HEK293T (cell line): Measurements from ENCODE around the gene ACTR2.

Experiments used
- CTCF ChIA-PET: fragments of 350-600 bp; formaldehyde crosslinking; extraction: SDS; loops from one replicate; lab custom pipeline; 2021; ENCODE audit warnings: antibody characterized with exemption, inconsistent platforms; lab: Yijun Ruan, JAX
- POLR2A ChIA-PET: fragments of 350-600 bp; formaldehyde crosslinking; extraction: SDS; loops from one replicate; lab custom pipeline; 2020; ENCODE audit warnings: antibody characterized with exemption, inconsistent platforms; lab: Yijun Ruan, JAX
- DNase-seq: peaks from one replicate; pipeline ENCODE4 v3.0.0; 2012; ENCODE audit warnings: mixed read lengths; ENCODE audit errors: extremely low spot score
- ARNT ChIP-seq: fragments of 450-650 bp; IDR thresholded peaks from 2 replicates; pipeline ENCODE4 v1.6.1; 2017; ENCODE audit warnings: mild to moderate bottlenecking
- BHLHE40 ChIP-seq: fragments of 450-650 bp; IDR thresholded peaks from 2 replicates; pipeline ENCODE4 v1.6.1; 2016; ENCODE audit warnings: mild to moderate bottlenecking, moderate library complexity, borderline replicate concordance
- CTBP1 ChIP-seq: fragments of 450-650 bp; IDR thresholded peaks from 2 replicates; pipeline ENCODE4 v1.6.1; 2016; ENCODE audit warnings: borderline replicate concordance
- ELF4 ChIP-seq: fragments of 450-650 bp; IDR thresholded peaks from 2 replicates; pipeline ENCODE4 v1.6.1; 2017; ENCODE audit warnings: antibody characterized with exemption
- FOXA1 ChIP-seq: fragments of 450-650 bp; IDR thresholded peaks from 2 replicates; pipeline ENCODE4 v1.6.1; 2016; ENCODE audit warnings: mild to moderate bottlenecking
- FOXK2 ChIP-seq: fragments of 450-650 bp; IDR thresholded peaks from 2 replicates; pipeline ENCODE4 v1.6.1; 2016; ENCODE audit warnings: mild to moderate bottlenecking
- FOXM1 ChIP-seq: fragments of 450-650 bp; IDR thresholded peaks from 2 replicates; pipeline ENCODE4 v1.6.1; 2017; ENCODE audit warnings: mild to moderate bottlenecking, borderline replicate concordance
- HDGF ChIP-seq: fragments of 450-650 bp; IDR thresholded peaks from 2 replicates; pipeline ENCODE4 v1.6.1; 2017; ENCODE audit warnings: antibody characterized with exemption, borderline replicate concordance
- L3MBTL2 ChIP-seq: fragments of 450-650 bp; conservative IDR thresholded peaks from 2 replicates; pipeline ENCODE4 v1.6.1; 2016; ENCODE audit warnings: mild to moderate bottlenecking
- LEF1 ChIP-seq: fragments of 450-650 bp; IDR thresholded peaks from 2 replicates; pipeline ENCODE4 v1.6.1; 2017; ENCODE audit warnings: mild to moderate bottlenecking, borderline replicate concordance
- NFRKB ChIP-seq: fragments of 450-650 bp; IDR thresholded peaks from 2 replicates; pipeline ENCODE4 v1.6.1; 2016; ENCODE audit warnings: mild to moderate bottlenecking, moderate library complexity
- PKNOX1 ChIP-seq: fragments of 450-650 bp; IDR thresholded peaks from 2 replicates; pipeline ENCODE4 v1.6.1; 2016
- SP1 ChIP-seq: fragments of 450-650 bp; IDR thresholded peaks from 2 replicates; pipeline ENCODE4 v1.6.1; 2017
- SUZ12 ChIP-seq: fragments of 450-650 bp; IDR thresholded peaks from 2 replicates; pipeline ENCODE4 v1.6.1; 2016; ENCODE audit warnings: mild to moderate bottlenecking
- TARDBP ChIP-seq: fragments of 450-650 bp; IDR thresholded peaks from 2 replicates; pipeline ENCODE4 v1.6.1; 2016
- ZNF384 ChIP-seq: fragments of 450-650 bp; IDR thresholded peaks from 2 replicates; pipeline ENCODE4 v1.6.1; 2016

Gene ACTR2

GRCh38 chr2:65193446-65193845 is 34.2 kb upstream of the ACTR2 start:
- no peak for TF ChIP-seq TARDBP
- no peak for TF ChIP-seq FOXK2
- no peak for TF ChIP-seq ARNT
- TF ChIP-seq ELF4, result no peak
- no peak for TF ChIP-seq SP1
- no peak for TF ChIP-seq ZNF384
- no peak for TF ChIP-seq HDGF
- no peak for TF ChIP-seq LEF1
- no peak for TF ChIP-seq CTBP1
- no peak for TF ChIP-seq FOXA1
- no peak for TF ChIP-seq NFRKB
- no peak for TF ChIP-seq PKNOX1
- no peak for TF ChIP-seq SUZ12
- no peak for TF ChIP-seq FOXM1
- no peak for TF ChIP-seq BHLHE40
- no peak for TF ChIP-seq L3MBTL2
- POLR2A ChIA-PET, result no interaction called here
- CTCF ChIA-PET, result no interaction called here
- DNase-seq, result no peak

- CTCF ChIA-PET, result no interaction called here
- no peak for DNase-seq
- POLR2A ChIA-PET, result no interaction called here
- no peak for TF ChIP-seq ARNT
- no peak for TF ChIP-seq ELF4
- no peak for TF ChIP-seq FOXK2
- no peak for TF ChIP-seq BHLHE40
Observed at GRCh38 chr2:65198737-65199136, 28.9 kb upstream of the ACTR2 start.

GRCh38 chr2:65199166-65199565 is 28.5 kb upstream of the ACTR2 start:
- DNase-seq, result no peak
- no peak for TF ChIP-seq ELF4
- no peak for TF ChIP-seq BHLHE40
- no peak for TF ChIP-seq ZNF384
- TF ChIP-seq PKNOX1, result no peak
- no peak for TF ChIP-seq CTBP1
- TF ChIP-seq FOXM1, result no peak
- no peak for TF ChIP-seq SUZ12
- TF ChIP-seq FOXA1, result no peak
- no peak for TF ChIP-seq TARDBP
- TF ChIP-seq ARNT, result no peak
- no peak for TF ChIP-seq NFRKB
- CTCF ChIA-PET, result no interaction called here
- POLR2A ChIA-PET, result no interaction called here

- POLR2A ChIA-PET, result no interaction called here
- TF ChIP-seq CTBP1 (no peak), L3MBTL2 (no peak), SUZ12 (no peak), FOXA1 (no peak), HDGF (no peak), PKNOX1 (no peak), NFRKB (no peak), BHLHE40 (no peak), SP1 (no peak), ARNT (no peak), FOXM1 (no peak), ELF4 (no peak)
- no peak for DNase-seq
- CTCF ChIA-PET, result no interaction called here
Observed at GRCh38 chr2:65199891-65200290, 27.7 kb upstream of the ACTR2 start.

- DNase-seq, result no peak
- TF ChIP-seq ARNT, result no peak
- no peak for TF ChIP-seq NFRKB
- no peak for TF ChIP-seq SP1
- no peak for TF ChIP-seq SUZ12
- no peak for TF ChIP-seq ELF4
- no peak for TF ChIP-seq CTBP1
- TF ChIP-seq ZNF384, result no peak
- no peak for TF ChIP-seq PKNOX1
- CTCF ChIA-PET, result no interaction called here
- POLR2A ChIA-PET, result no interaction called here
Observed at GRCh38 chr2:65204461-65205210, 23.0 kb upstream of the ACTR2 start.

GRCh38 chr2:65212115-65212514 is 15.5 kb upstream of the ACTR2 start:
- TF ChIP-seq TARDBP (no peak), ELF4 (no peak), ARNT (no peak), FOXA1 (no peak), BHLHE40 (no peak), LEF1 (no peak), ZNF384 (no peak), FOXM1 (no peak), CTBP1 (no peak), SUZ12 (no peak)
- ChIA-PET CTCF (interaction anchor here (0.6 to 1.1 kb wide), 3 partner anchors 15 to 53 kb away, joined by 3 to 4 read pairs (median 4); no protein-coding TSS in a partner anchor), POLR2A (interaction anchor here (1.6 kb wide), 1 partner anchor 15 kb away, joined by 8 read pairs; the partner anchor contains the start of gene ACTR2)
- DNase-seq, result no peak
